ENCODE results near the gene PFAS. TPM values are rescaled to one million over a fixed set of nuclear protein-coding genes. Genes with fewer than 3 reads are reported as not detected.

Gene PFAS
- total RNA-seq, 1 donor = 18.8 TPM

DNA sequence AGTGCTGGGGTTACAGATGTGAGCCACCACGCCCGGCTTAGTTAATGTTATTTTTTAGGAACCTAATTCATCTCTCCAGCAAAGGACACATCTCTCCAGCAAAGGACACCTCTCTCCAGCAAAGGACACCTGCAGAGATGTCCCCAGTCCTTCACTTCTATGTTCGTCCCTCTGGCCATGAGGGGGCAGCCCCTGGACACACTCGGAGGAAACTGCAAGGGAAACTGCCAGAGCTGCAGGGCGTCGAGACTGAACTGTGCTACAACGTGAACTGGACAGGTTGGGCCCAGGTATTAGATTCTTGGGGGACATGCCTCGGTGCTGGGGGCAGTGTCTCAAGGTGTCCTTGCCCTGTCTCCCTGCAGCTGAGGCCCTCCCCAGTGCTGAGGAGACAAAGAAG lies 4.7 kb downstream of the PFAS start:
- Histone ChIP-seq H3K4me1 (ENCODE audit: insufficient read depth, low read length) (peaks cover 9% of the 10 kb centered on the region), H3K4me3 (ENCODE audit: insufficient read depth, low read length) (no peak overlapping the region), H3K4me2 (ENCODE audit: insufficient read depth, low read length) (no peak overlapping the region), H3K27me3 (ENCODE audit: insufficient read depth, low read length) (no peaks in the 10 kb centered on the region), H3K79me2 (ENCODE audit: insufficient read depth, low read length) (peaks cover 34% of the 10 kb centered on the region), H2AFZ (ENCODE audit: low read length) (no peak overlapping the region), H4K20me1 (ENCODE audit: insufficient read depth, low read length) (no peaks in the 10 kb centered on the region), H3K27ac (ENCODE audit: low read depth, low read length) (no peak overlapping the region), H3K9me3 (ENCODE audit: low read depth, low read length) (no peaks in the 10 kb centered on the region), H3K36me3 (ENCODE audit: insufficient read depth, low read length) (peaks cover 22% of the 10 kb centered on the region)
- no peak for DNase-seq (ENCODE audit: insufficient read length, low spot score, missing footprints)
- TF ChIP-seq, protein P1, sequence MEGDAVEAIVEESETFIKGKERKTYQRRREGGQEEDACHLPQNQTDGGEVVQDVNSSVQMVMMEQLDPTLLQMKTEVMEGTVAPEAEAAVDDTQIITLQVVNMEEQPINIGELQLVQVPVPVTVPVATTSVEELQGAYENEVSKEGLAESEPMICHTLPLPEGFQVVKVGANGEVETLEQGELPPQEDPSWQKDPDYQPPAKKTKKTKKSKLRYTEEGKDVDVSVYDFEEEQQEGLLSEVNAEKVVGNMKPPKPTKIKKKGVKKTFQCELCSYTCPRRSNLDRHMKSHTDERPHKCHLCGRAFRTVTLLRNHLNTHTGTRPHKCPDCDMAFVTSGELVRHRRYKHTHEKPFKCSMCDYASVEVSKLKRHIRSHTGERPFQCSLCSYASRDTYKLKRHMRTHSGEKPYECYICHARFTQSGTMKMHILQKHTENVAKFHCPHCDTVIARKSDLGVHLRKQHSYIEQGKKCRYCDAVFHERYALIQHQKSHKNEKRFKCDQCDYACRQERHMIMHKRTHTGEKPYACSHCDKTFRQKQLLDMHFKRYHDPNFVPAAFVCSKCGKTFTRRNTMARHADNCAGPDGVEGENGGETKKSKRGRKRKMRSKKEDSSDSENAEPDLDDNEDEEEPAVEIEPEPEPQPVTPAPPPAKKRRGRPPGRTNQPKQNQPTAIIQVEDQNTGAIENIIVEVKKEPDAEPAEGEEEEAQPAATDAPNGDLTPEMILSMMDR (IDR thresholded peaks at IDR 0.05; ENCODE audit: extremely low read depth, low read depth, low read length) = peak; percentile 20

DNA sequence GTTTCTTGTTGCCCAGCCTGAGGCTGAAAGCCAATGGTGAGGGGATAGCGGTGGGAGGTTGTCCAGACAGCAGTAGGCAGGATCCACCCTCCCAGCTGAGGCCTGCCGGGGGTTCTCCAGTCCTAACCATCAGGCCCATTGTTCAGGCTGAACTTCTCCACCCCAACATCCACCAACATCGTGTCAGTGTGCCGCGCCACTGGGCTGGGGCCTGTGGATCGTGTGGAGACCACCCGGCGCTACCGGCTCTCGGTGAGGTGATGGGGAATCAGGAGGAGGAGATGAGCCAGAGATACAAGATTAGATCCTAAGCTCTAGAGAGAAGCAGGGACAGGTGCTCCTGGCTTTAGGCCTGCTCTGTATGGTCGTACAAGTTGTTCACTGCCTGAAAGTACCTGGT lies 5.8 kb downstream of the PFAS start:
- Histone ChIP-seq H3K9me3 (ENCODE audit: low read depth, low read length) (no peaks in the 10 kb centered on the region), H3K4me3 (ENCODE audit: insufficient read depth, low read length) (no peak overlapping the region), H4K20me1 (ENCODE audit: insufficient read depth, low read length) (no peaks in the 10 kb centered on the region), H3K27ac (ENCODE audit: low read depth, low read length) (no peak overlapping the region), H2AFZ (ENCODE audit: low read length) (no peak overlapping the region), H3K27me3 (ENCODE audit: insufficient read depth, low read length) (no peaks in the 10 kb centered on the region), H3K4me2 (ENCODE audit: insufficient read depth, low read length) (no peak overlapping the region), H3K36me3 (ENCODE audit: insufficient read depth, low read length) (peaks cover 25% of the 10 kb centered on the region), H3K4me1 (ENCODE audit: insufficient read depth, low read length) (peaks cover 4% of the 10 kb centered on the region), H3K79me2 (ENCODE audit: insufficient read depth, low read length) (peaks cover 26% of the 10 kb centered on the region)
- TF ChIP-seq, protein P1 (IDR thresholded peaks at IDR 0.05; ENCODE audit: extremely low read depth, low read depth, low read length) = no peak
- DNase-seq (ENCODE audit: insufficient read length, low spot score, missing footprints) = no peak

DNA sequence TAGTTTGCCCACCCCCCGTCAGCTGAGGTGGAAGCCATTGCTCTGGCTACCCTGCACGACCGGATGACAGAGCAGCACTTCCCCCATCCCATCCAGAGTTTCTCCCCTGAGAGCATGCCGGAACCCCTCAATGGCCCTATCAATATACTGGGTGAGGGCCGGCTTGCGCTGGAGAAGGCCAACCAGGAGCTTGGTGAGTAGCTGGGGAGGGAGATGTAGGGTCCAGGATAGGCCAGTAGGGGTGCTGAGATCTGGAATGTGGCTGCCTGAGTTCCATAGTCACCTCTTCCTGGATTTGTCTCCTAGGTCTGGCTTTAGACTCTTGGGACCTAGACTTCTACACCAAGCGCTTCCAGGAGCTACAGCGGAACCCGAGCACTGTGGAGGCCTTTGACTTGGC lies 6.4 kb downstream of the PFAS start:
- no peak overlapping the region for H3K4me2 ChIP-seq (ENCODE audit: insufficient read depth, low read length)
- H3K27ac ChIP-seq (ENCODE audit: low read depth, low read length) = no peak overlapping the region
- TF ChIP-seq, protein P1 (IDR thresholded peaks at IDR 0.05; ENCODE audit: extremely low read depth, low read depth, low read length) = peak; percentile 23
- peaks cover 29% of the 10 kb centered on the region for H3K36me3 ChIP-seq (ENCODE audit: insufficient read depth, low read length)
- no peaks in the 10 kb centered on the region for H3K9me3 ChIP-seq (ENCODE audit: low read depth, low read length)
- H3K4me3 ChIP-seq (ENCODE audit: insufficient read depth, low read length) = no peak overlapping the region
- H3K27me3 ChIP-seq (ENCODE audit: insufficient read depth, low read length) = no peaks in the 10 kb centered on the region
- H2AFZ ChIP-seq (ENCODE audit: low read length) = no peak overlapping the region
- no peak for DNase-seq (ENCODE audit: insufficient read length, low spot score, missing footprints)
- H3K4me1 ChIP-seq (ENCODE audit: insufficient read depth, low read length) = no peaks in the 10 kb centered on the region
- H3K79me2 ChIP-seq (ENCODE audit: insufficient read depth, low read length) = peaks cover 20% of the 10 kb centered on the region
- no peaks in the 10 kb centered on the region for H4K20me1 ChIP-seq (ENCODE audit: insufficient read depth, low read length)

DNA sequence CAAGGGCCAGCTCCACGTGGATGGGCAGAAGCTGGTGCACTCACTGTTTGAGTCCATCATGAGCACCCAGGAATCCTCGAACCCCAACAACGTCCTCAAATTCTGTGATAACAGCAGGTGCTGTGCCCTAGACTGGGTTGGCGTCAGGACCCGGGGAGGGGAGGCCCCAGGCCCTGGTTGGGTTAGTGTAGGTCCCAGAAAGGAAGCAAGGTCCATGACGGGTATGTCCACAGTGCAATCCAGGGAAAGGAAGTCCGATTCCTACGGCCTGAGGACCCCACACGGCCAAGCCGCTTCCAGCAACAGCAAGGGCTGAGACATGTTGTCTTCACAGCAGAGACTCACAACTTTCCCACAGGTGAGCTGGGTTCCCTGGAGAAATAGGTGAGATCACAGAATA lies 7.2 kb downstream of the PFAS start:
- Histone ChIP-seq H3K79me2 (ENCODE audit: insufficient read depth, low read length) (peaks cover 12% of the 10 kb centered on the region), H4K20me1 (ENCODE audit: insufficient read depth, low read length) (no peaks in the 10 kb centered on the region), H3K4me3 (ENCODE audit: insufficient read depth, low read length) (no peak overlapping the region), H3K9me3 (ENCODE audit: low read depth, low read length) (no peaks in the 10 kb centered on the region), H2AFZ (ENCODE audit: low read length) (no peak overlapping the region), H3K36me3 (ENCODE audit: insufficient read depth, low read length) (peaks cover 34% of the 10 kb centered on the region), H3K27ac (ENCODE audit: low read depth, low read length) (no peak overlapping the region), H3K4me2 (ENCODE audit: insufficient read depth, low read length) (no peak overlapping the region), H3K4me1 (ENCODE audit: insufficient read depth, low read length) (no peaks in the 10 kb centered on the region), H3K27me3 (ENCODE audit: insufficient read depth, low read length) (no peaks in the 10 kb centered on the region)
- TF ChIP-seq, protein P1 (IDR thresholded peaks at IDR 0.05; ENCODE audit: extremely low read depth, low read depth, low read length) = no peak
- DNase-seq (ENCODE audit: insufficient read length, low spot score, missing footprints) = no peak

All from osteoblast (primary cell).